Measurements from ENCODE around the gene TRAFD1.
A peak's percentile ranks its signal among the peaks of the same experiment; 100 is the strongest.

Gene TRAFD1

GRCh38 chr12:112116232-112117060 is 8.9 kb upstream of the TRAFD1 start:
- DNase-seq: no peak

- DNase-seq: no peak
Measured at GRCh38 chr12:112117685-112118084, 7.7 kb upstream of the TRAFD1 start.

DNA sequence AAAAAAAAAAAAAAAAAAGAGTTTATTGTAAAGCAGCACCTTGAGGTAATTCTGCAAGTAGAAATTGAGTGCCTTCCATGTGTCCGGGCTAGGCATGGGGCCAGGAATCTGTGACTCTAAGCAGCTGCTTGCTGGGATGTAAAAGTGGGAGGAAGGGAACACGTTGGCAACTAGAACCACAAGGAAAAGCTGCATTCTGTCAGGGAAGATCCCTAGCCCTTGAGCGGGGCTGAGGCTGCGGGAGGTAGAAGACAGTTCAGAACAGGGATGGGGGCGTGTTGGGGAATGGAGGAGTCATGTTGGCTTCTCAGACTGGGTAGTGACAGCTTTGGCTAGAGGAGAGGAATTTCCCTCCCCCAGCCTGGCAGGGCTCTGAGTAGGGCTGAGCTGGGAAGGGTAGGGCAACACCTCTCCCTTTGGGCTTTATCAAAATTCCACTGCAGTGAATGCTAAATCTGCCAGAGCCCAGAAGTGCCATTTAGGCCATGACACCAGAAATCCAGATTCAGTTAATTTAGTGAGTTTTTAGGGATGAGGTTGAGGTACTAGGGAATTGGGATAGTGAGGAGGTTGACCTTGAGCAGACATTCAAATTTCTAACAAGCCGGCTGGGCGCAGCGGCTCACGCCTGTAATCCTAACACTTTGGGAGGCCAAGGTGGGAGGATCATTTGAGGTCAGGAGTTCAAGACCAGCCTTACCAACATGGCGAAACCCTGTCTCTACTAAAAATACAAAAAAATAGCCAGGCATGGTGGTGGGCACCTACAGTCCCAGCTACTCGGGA is 3.4 kb upstream of the TRAFD1 start:
- DNase-seq: no peak

- DNase-seq: no peak
Measured at GRCh38 chr12:112122823-112123690, 2.3 kb upstream of the TRAFD1 start.

- no peak for DNase-seq
Measured at GRCh38 chr12:112124918-112125249, 476 bp upstream of the TRAFD1 start.

DNA sequence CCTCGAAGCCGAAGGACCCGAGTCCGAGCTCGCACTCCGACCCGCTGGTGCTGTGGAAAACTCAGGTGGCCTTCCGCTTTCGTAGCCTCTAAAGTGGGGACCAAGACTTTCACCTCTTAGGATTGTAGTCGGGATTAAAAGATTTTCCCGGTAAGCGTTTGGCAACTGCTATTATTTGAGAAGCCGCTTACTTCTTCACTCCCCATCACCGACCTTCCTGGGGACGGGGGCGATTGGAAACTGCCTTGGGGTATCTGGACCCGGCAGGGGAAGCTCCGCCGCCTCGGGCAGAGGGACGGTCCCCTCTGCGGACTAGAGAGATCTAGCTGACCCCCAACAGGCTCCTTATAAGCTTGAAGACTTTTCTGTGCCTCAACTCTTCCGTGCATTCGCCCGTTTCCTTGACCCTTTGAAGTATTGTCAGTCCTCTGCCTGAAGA is 659 bp downstream of the TRAFD1 start:
- DNase-seq: no peak

- DNase-seq: no peak
Measured at GRCh38 chr12:112126911-112127310, 1.6 kb downstream of the TRAFD1 start.

GRCh38 chr12:112130441-112130998 is 5.2 kb downstream of the TRAFD1 start:
- DNase-seq: peak; percentile 79

- DNase-seq: no peak
Measured at GRCh38 chr12:112131686-112132085, 6.3 kb downstream of the TRAFD1 start.

GRCh38 chr12:112133418-112133817 is 8.1 kb downstream of the TRAFD1 start:
- no peak for DNase-seq

DNA sequence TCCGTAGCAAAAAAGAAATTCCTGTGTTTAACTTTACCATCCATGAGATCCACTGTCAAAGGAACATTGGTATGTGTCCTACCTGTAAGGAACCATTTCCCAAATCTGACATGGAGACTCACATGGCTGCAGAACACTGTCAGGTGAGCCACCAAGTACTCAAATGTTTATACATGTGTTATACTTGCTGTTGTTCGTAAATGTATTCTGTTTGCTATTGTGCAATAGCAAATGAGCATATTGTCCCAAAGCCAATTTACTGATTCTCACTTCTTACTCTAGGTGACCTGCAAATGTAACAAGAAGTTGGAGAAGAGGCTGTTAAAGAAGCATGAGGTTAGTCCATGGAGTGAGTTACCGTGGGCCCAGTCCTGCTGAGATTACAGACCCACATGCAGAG is 9.4 kb downstream of the TRAFD1 start:
- no peak for DNase-seq

GRCh38 chr12:112140728-112141127 is 15.4 kb downstream of the TRAFD1 start:
- no peak for DNase-seq

DNA sequence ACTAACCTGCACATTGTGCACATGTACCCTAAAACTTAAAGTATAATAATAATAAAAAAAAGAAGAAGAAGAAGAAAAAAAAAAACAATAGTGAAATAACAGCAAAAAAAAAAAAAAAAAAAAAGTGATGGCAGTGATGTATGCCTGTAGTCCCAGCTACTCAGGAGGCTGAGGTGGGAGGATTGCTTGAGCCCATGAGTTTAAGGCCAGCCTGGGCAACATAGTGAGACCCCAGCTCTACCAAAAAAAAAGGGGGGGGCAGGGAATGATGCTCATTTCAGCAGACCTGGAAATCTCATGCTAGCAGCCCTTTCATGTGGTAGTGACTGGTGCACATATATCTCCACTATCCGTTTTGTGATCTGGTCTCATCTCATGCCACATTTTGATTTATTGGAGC is 20.8 kb downstream of the TRAFD1 start:
- no peak for DNase-seq

GRCh38 chr12:112148031-112148513 is 22.7 kb downstream of the TRAFD1 start:
- DNase-seq: no peak

GRCh38 chr12:112149596-112149995 is 24.2 kb downstream of the TRAFD1 start:
- no peak for DNase-seq

- DNase-seq: no peak
Measured at GRCh38 chr12:112151766-112152541, 26.6 kb downstream of the TRAFD1 start.

DNA sequence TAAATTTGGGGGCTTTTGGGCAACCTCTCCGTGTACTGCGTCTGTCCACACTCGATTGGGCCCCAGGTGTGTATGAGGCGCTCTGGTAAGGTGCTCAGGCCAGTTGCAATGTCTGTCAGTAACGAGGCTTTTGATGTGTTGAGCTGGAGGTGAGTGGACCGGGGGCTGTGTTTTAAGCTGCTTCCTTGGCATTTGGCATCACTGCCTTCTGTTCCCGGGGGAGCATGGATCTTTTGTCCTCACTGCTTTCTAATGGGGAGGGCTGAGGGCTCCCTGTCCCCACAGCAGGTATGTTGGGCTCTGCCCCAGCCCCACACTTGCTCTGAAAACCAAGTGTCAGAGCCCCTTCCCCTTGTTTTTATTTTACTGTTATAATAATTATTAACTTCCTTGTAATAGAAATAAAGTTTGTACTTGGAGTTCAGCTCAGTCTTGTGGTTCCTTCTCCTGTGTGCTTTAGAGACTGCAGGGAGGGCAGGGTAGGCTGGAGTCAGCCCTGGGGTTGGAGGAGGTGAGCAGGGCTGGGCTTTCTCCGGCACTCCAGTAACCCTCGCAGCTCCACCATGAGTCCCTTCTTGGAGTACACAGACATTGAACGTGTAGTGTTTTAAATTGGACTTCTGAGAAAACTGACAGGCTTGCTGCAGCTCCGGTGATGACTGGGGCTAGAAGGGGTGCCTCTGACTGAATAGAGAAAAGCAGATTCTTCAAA is 28.0 kb downstream of the TRAFD1 start:
- no peak for DNase-seq

DNA sequence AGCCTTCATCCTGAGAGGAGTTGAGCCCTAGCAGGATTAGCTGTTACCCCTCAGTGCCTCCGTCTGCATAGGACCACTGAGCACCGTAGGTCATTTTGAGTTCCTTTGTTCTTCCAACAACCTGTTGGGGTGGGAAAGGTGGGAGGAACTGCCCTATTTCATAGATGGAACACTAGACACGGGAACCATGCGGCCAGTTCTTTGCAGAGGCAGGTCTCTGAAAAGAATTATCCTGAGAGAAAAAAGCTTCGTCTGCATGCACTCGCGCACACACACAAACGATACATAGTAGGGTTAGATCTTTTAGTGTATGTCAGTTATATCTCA is 28.5 kb downstream of the TRAFD1 start:
- no peak for DNase-seq

- DNase-seq: peak; percentile 65
Measured at GRCh38 chr12:112158461-112159145, 33.2 kb downstream of the TRAFD1 start.

DNA sequence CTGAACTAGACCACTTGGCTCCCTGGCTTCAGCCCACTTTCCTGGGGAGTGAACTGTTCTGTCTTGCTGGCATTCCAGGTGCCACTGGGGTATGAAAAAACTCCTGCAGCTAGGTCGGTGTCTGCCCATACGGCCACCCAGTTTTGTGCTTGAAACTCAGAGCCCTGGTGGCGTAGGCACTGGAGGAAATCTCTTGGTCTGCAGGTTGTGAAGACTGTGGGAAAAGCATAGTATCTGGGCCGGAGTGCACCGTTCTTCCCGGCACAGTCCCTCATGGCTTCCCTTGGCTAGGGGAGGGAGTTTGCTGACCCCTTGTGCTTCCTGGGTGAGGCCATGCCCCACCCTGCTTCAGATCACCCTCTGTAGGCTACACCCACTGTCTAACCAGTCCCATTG is 33.8 kb downstream of the TRAFD1 start:
- DNase-seq: no peak

- no peak for DNase-seq
Measured at GRCh38 chr12:112160611-112161010, 35.3 kb downstream of the TRAFD1 start.
